IPS-20b (cell line): Measurements from ENCODE around the gene CCL22.

Experiments used
- H3K27ac ChIP-seq: one replicate; pipeline ENCODE4 v1.5.1; 2013; ENCODE audit warnings: low read length
- H3K27me3 ChIP-seq: 2 replicates; pipeline ENCODE4 v1.6.1; 2013; ENCODE audit warnings: mild to moderate bottlenecking, low read length, inconsistent platforms; ENCODE audit not compliant: insufficient read depth
- H3K36me3 ChIP-seq: 2 replicates; pipeline ENCODE4 v1.6.1; 2013; ENCODE audit warnings: low read depth, mild to moderate bottlenecking, inconsistent platforms, low read length, moderate library complexity; ENCODE audit not compliant: insufficient read depth
- H3K4me1 ChIP-seq: 2 replicates; pipeline ENCODE4 v1.6.1; 2013; ENCODE audit warnings: mild to moderate bottlenecking, control low read depth, inconsistent platforms, low read length, moderate library complexity; ENCODE audit not compliant: insufficient read depth
- H3K4me3 ChIP-seq: 2 replicates; pipeline ENCODE4 v1.5.1; 2013; ENCODE audit warnings: mild to moderate bottlenecking, low read length, inconsistent platforms
- H3K9ac ChIP-seq: 2 replicates; pipeline ENCODE4 v1.6.1; 2013; ENCODE audit warnings: low read depth, mild to moderate bottlenecking, inconsistent platforms, low read length, moderate library complexity
- H3K9me3 ChIP-seq: 2 replicates; pipeline ENCODE4 v1.6.1; 2013; ENCODE audit warnings: mild to moderate bottlenecking, low read depth, low read length, inconsistent platforms; ENCODE audit not compliant: insufficient read depth

CCL22 gene

GRCh38 chr16:57405097-57405496 lies 46.5 kb downstream of the CCL22 start:
- no peaks in the 10 kb centered on the region for H3K9me3 ChIP-seq
- no peaks in the 10 kb centered on the region for H3K4me1 ChIP-seq
- no peak overlapping the region for H3K9ac ChIP-seq
- no peaks in the 10 kb centered on the region for H3K36me3 ChIP-seq
- no peaks in the 10 kb centered on the region; the same call in 1 of the 2 replicates for H3K27me3 ChIP-seq
- H3K27ac ChIP-seq: no peak overlapping the region
- no peak overlapping the region for H3K4me3 ChIP-seq

- Histone ChIP-seq H3K36me3 (no peaks in the 10 kb centered on the region), H3K4me1 (no peaks in the 10 kb centered on the region), H3K27ac (no peak overlapping the region), H3K9ac (no peak overlapping the region), H3K9me3 (no peaks in the 10 kb centered on the region), H3K4me3 (no peak overlapping the region), H3K27me3 (no peaks in the 10 kb centered on the region; the same call in 1 of the 2 replicates)
Observed at GRCh38 chr16:57406881-57407280, 48.3 kb downstream of the CCL22 start.

- Histone ChIP-seq H3K9ac (no peak overlapping the region), H3K36me3 (no peaks in the 10 kb centered on the region), H3K27ac (no peak overlapping the region), H3K9me3 (no peaks in the 10 kb centered on the region), H3K4me3 (no peak overlapping the region), H3K4me1 (no peaks in the 10 kb centered on the region), H3K27me3 (no peaks in the 10 kb centered on the region; the same call in 1 of the 2 replicates)
Observed at GRCh38 chr16:57407521-57408353, 49.2 kb downstream of the CCL22 start.

GRCh38 chr16:57409065-57409464 lies 50.5 kb downstream of the CCL22 start:
- H3K9me3 ChIP-seq: no peaks in the 10 kb centered on the region
- no peak overlapping the region for H3K9ac ChIP-seq
- no peak overlapping the region for H3K4me3 ChIP-seq
- H3K36me3 ChIP-seq: no peaks in the 10 kb centered on the region
- H3K27ac ChIP-seq: no peak overlapping the region
- no peaks in the 10 kb centered on the region for H3K4me1 ChIP-seq
- no peaks in the 10 kb centered on the region; the same call in 1 of the 2 replicates for H3K27me3 ChIP-seq

GRCh38 chr16:57409870-57410587 lies 51.4 kb downstream of the CCL22 start:
- H3K27ac ChIP-seq: no peak overlapping the region
- H3K36me3 ChIP-seq: no peaks in the 10 kb centered on the region
- no peak overlapping the region for H3K4me3 ChIP-seq

GRCh38 chr16:57411362-57411976 lies 52.9 kb downstream of the CCL22 start:
- Histone ChIP-seq H3K9me3 (no peaks in the 10 kb centered on the region), H3K27ac (no peak overlapping the region), H3K4me1 (no peaks in the 10 kb centered on the region), H3K4me3 (no peak overlapping the region), H3K36me3 (no peaks in the 10 kb centered on the region), H3K9ac (no peak overlapping the region), H3K27me3 (no peaks in the 10 kb centered on the region)

More at GRCh38 chr16:57409870-57410587, 51.4 kb downstream of the CCL22 start:
- Histone ChIP-seq H3K4me1 (no peaks in the 10 kb centered on the region), H3K27me3 (no peaks in the 10 kb centered on the region; the same call in 1 of the 2 replicates), H3K9me3 (no peaks in the 10 kb centered on the region), H3K9ac (no peak overlapping the region)

GRCh38 chr16:57412584-57412983 lies 54.0 kb downstream of the CCL22 start:
- H3K9me3 ChIP-seq: no peaks in the 10 kb centered on the region
- H3K9ac ChIP-seq: no peak overlapping the region
- H3K36me3 ChIP-seq: no peaks in the 10 kb centered on the region
- no peak overlapping the region for H3K27ac ChIP-seq
- no peaks in the 10 kb centered on the region for H3K4me1 ChIP-seq
- no peak overlapping the region for H3K4me3 ChIP-seq
- H3K27me3 ChIP-seq: no peaks in the 10 kb centered on the region

- H3K9ac ChIP-seq: no peak overlapping the region
- no peak overlapping the region for H3K4me3 ChIP-seq
- H3K36me3 ChIP-seq: no peaks in the 10 kb centered on the region
- no peaks in the 10 kb centered on the region for H3K4me1 ChIP-seq
- H3K9me3 ChIP-seq: no peaks in the 10 kb centered on the region
- H3K27me3 ChIP-seq: no peaks in the 10 kb centered on the region
- H3K27ac ChIP-seq: no peak overlapping the region
Observed at GRCh38 chr16:57413301-57413730, 54.7 kb downstream of the CCL22 start.

- no peaks in the 10 kb centered on the region for H3K27me3 ChIP-seq
- no peak overlapping the region for H3K4me3 ChIP-seq
- no peak overlapping the region for H3K9ac ChIP-seq
- H3K36me3 ChIP-seq: no peaks in the 10 kb centered on the region
- H3K27ac ChIP-seq: no peak overlapping the region
- H3K9me3 ChIP-seq: no peaks in the 10 kb centered on the region
- no peaks in the 10 kb centered on the region for H3K4me1 ChIP-seq
Observed at GRCh38 chr16:57413733-57414132, 55.1 kb downstream of the CCL22 start.
